Liver (tissue), 9 donors: ENCODE measurements around the gene ZFP92. TPM values are rescaled to one million over a fixed set of nuclear protein-coding genes. Genes with fewer than 3 reads are reported as not detected.

Experiments
- DNase-seq: peaks from one replicate; pipeline ENCODE4 v3.0.0-alpha.2; 2017; ENCODE audit warnings: low spot score
- H3K27ac ChIP-seq, 2 donors: one replicate each; pipeline ENCODE4 v1.7.0; 2013; ENCODE audit warnings: inconsistent platforms in 2 of 2, low read length in 2 of 2, control low read depth in 1 of 2, low read depth in 1 of 2, mild to moderate bottlenecking in 1 of 2
- H3K27me3 ChIP-seq, 4 donors: one replicate each; pipeline versions ENCODE4 v1.6.1 to v1.7.0; 2013; ENCODE audit warnings: low read length in 3 of 4, inconsistent platforms in 1 of 4, mild to moderate bottlenecking in 1 of 4, moderate library complexity in 1 of 4; ENCODE audit not compliant: control insufficient read depth in 4 of 4, insufficient read depth in 4 of 4
- H3K36me3 ChIP-seq, 4 donors: one replicate each; pipeline versions ENCODE4 v1.6.1 to v1.7.0; 2013; ENCODE audit warnings: low read length in 3 of 4, mild to moderate bottlenecking in 3 of 4, low read depth in 1 of 4, moderate library complexity in 1 of 4; ENCODE audit not compliant: control insufficient read depth in 4 of 4, insufficient read depth in 3 of 4
- H3K4me1 ChIP-seq, 4 donors: one replicate each; pipeline versions ENCODE4 v1.6.1 to v1.7.0; 2013; ENCODE audit warnings: low read length in 3 of 4, mild to moderate bottlenecking in 3 of 4, moderate library complexity in 1 of 4; ENCODE audit not compliant: control insufficient read depth in 4 of 4, insufficient read depth in 4 of 4
- H3K4me3 ChIP-seq, 3 donors: one replicate each; pipeline versions ENCODE4 v1.6.1 to v1.7.0; 2013; ENCODE audit warnings: low read length in 3 of 3, control low read depth in 1 of 3, low read depth in 1 of 3, mild to moderate bottlenecking in 1 of 3
- H3K9ac ChIP-seq, 2 donors: one replicate each; pipeline ENCODE4 v1.7.0; 2013; ENCODE audit warnings: low read length in 2 of 2, mild to moderate bottlenecking in 2 of 2, moderate library complexity in 2 of 2, control low read depth in 1 of 2, low read depth in 1 of 2
- H3K9me3 ChIP-seq, 4 donors: one replicate each; pipeline versions ENCODE4 v1.6.1 to v1.7.0; 2013; ENCODE audit warnings: low read length in 3 of 4; ENCODE audit not compliant: control insufficient read depth in 4 of 4
- CTCF ChIP-seq: fragments of 150-350 bp; IDR thresholded peaks from 2 replicates; pipeline ENCODE4 v1.5.1; 2017; ENCODE audit warnings: improper control_type of control experiment, low read depth, low read length; ENCODE audit not compliant: missing input control
- FOXA2 ChIP-seq: IDR thresholded peaks from 2 replicates; pipeline ENCODE4 v1.6.1; 2016; ENCODE audit warnings: antibody characterized with exemption
- GABPA ChIP-seq, 2 donors: IDR thresholded peaks in 1 of 2; conservative IDR thresholded peaks in 1 of 2; 2 replicates each; pipeline ENCODE4 v1.6.1; 2016; ENCODE audit warnings: antibody characterized with exemption in 2 of 2, mild to moderate bottlenecking in 1 of 2, moderate library complexity in 1 of 2
- HNF4A ChIP-seq, 2 donors: conservative IDR thresholded peaks; 2 replicates each; pipeline ENCODE4 v1.6.1; 2016; ENCODE audit warnings: antibody characterized with exemption in 2 of 2, mild to moderate bottlenecking in 2 of 2
- JUND ChIP-seq, 2 donors: IDR thresholded peaks; 2 replicates each; pipeline ENCODE4 v1.6.1; 2016; ENCODE audit warnings: antibody characterized with exemption in 2 of 2
- RAD21 ChIP-seq, 2 donors: IDR thresholded peaks; 2 replicates each; pipeline ENCODE4 v1.6.1; 2016; ENCODE audit warnings: antibody characterized with exemption in 2 of 2, mild to moderate bottlenecking in 2 of 2
- REST ChIP-seq: IDR thresholded peaks from 2 replicates; pipeline ENCODE4 v1.6.1; 2016; ENCODE audit warnings: antibody characterized with exemption, mild to moderate bottlenecking
- RXRA ChIP-seq, 2 donors: IDR thresholded peaks; 2 replicates each; pipeline ENCODE4 v1.6.1; 2017 to 2018; ENCODE audit warnings: antibody characterized with exemption in 2 of 2, mild to moderate bottlenecking in 1 of 2
- SP1 ChIP-seq: IDR thresholded peaks from 2 replicates; pipeline ENCODE4 v1.6.1; 2018; ENCODE audit warnings: antibody characterized with exemption, mild to moderate bottlenecking
- TAF1 ChIP-seq: conservative IDR thresholded peaks from 2 replicates; pipeline ENCODE4 v1.6.1; 2016; ENCODE audit warnings: antibody characterized with exemption, mild to moderate bottlenecking
- YY1 ChIP-seq: IDR thresholded peaks from 2 replicates; pipeline ENCODE4 v1.6.1; 2016; ENCODE audit warnings: antibody characterized with exemption, mild to moderate bottlenecking
- ZBTB33 ChIP-seq: IDR thresholded peaks from 2 replicates; pipeline ENCODE4 v1.6.1; 2016; ENCODE audit warnings: antibody characterized with exemption
- WGBS: extraction: QIAGEN DNeasy Blood & Tissue Kit; methylation state at CpG from one replicate; pipeline ENCODE4 v1.1.7; 2013; 5-methylcytosine and 5-hydroxymethylcytosine counted together
- polyA plus RNA-seq, 2 donors: library from polyadenylated mRNA; stranded (reverse) in 1 of 2; unstranded in 1 of 2; fragments of 200-250 nt in 1 of 2; fragments of >200 nt in 1 of 2; fragmentation: Nextera tagmentation in 1 of 2; extraction: Ambion mirVana in 1 of 2; gene quantifications; one replicate each; pipeline versions ENCODE4 v1.2.1 to v1.2.3, GENCODE V29; 2013 to 2015
- total RNA-seq, 2 donors: library from RNA; depleted of rRNA; stranded (reverse); fragments of >200 nt; gene quantifications; one replicate each; pipeline ENCODE4 v1.2.3, GENCODE V29; 2014
- TF ChIP-seq, protein P1 (sequence below): IDR thresholded peaks from 2 replicates; pipeline ENCODE4 v1.6.1; 2016; ENCODE audit warnings: antibody characterized with exemption
- TF ChIP-seq, protein P2 (sequence below): IDR thresholded peaks from 2 replicates; pipeline ENCODE4 v1.6.1; 2016; ENCODE audit warnings: antibody characterized with exemption
- donor health status: healthy.
- donor health status: healthy.
- donor health status: healthy.
- donor health status: healthy.
- donor health status: healthy.

Gene ZFP92
- total and polyA plus RNA-seq, 4 donors = 0.24 to 1.3 (median 0.44) TPM

DNA sequence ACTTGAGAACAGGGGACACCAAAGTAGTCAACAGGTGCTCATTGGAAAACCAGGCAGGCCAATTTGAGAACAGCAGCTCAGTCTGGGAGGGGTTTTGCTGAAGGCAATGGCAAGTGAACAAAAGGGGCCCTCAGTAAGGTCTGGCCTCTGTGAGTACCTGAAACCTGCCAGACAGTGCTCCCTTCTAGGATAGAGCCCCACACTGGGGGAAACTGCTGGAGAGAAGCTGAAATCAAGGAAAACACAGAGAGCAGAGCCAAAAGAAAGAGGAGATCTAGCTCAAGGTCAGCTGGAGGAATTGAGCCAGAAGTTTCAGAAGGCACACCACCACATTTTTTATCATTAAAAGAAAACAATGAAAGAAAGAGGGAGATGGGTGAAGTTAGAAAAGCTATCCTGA is 38.3 kb upstream of the ZFP92 start:
- peaks cover 0 to 3% (median 0%) of the 10 kb centered on the region in 4 donors for H3K27me3 ChIP-seq
- H3K9ac ChIP-seq = no peak overlapping the region
- H3K4me3 ChIP-seq = no peak overlapping the region
- no peaks in the 10 kb centered on the region for H3K36me3 ChIP-seq
- H3K9me3 ChIP-seq = no peaks in the 10 kb centered on the region
- TF ChIP-seq YY1 (no peak), RXRA (IDR thresholded peaks at IDR 0.05) (no peak), ZBTB33 (no peak), REST (no peak), SP1 (no peak), FOXA2 (no peak), JUND (IDR thresholded peaks at IDR 0.05) (no peak), TAF1 (no peak), HNF4A (conservative IDR thresholded peaks at IDR 0.05) (no peak), CTCF (no peak), RAD21 (IDR thresholded peaks at IDR 0.05) (no peak)
- TF ChIP-seq, protein P1, sequence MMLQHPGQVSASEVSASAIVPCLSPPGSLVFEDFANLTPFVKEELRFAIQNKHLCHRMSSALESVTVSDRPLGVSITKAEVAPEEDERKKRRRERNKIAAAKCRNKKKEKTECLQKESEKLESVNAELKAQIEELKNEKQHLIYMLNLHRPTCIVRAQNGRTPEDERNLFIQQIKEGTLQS = no peak
- TF ChIP-seq, protein P2, sequence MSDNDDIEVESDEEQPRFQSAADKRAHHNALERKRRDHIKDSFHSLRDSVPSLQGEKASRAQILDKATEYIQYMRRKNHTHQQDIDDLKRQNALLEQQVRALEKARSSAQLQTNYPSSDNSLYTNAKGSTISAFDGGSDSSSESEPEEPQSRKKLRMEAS = no peak
- no peaks in the 10 kb centered on the region for H3K4me1 ChIP-seq
- H3K27ac ChIP-seq = no peak overlapping the region
- no peak for DNase-seq

DNA sequence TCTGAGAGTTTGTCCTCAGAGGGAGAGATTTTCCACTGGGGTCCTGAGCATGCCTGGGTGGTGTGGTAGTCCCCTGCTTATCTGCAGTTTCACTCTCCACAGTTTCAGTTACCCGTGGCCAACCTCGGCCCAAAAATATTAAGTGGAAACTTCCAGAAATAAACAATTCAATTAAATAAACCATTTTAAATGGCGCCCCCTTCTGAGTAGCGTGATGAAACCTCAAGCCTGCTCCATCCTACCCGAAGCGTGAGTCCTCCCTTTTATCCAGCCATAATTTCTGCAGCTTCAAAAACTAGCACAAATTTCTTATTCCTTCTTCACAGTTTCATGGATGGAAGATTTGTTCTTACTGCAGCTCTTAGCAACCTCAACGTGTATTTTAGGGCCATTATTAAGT is 36.8 kb upstream of the ZFP92 start:
- H3K4me1 ChIP-seq = no peaks in the 10 kb centered on the region
- H3K27ac ChIP-seq = no peak overlapping the region
- no peak overlapping the region for H3K9ac ChIP-seq
- H3K27me3 ChIP-seq = peaks cover 0 to 3% (median 0%) of the 10 kb centered on the region in 4 donors
- no peak overlapping the region for H3K4me3 ChIP-seq
- H3K36me3 ChIP-seq = no peaks in the 10 kb centered on the region
- WGBS = 85% methylated on average over 7 of the region's 7 CpGs
- H3K9me3 ChIP-seq = no peaks in the 10 kb centered on the region
- no peak for DNase-seq
- no peak for TF ChIP-seq RAD21 (IDR thresholded peaks at IDR 0.05)
- no peak for TF ChIP-seq GABPA (IDR thresholded peaks at IDR 0.05 in 1 of 2, conservative IDR thresholded peaks at IDR 0.05 in 1 of 2)
